Lung (tissue), 16 donors: Measurements from ENCODE around the gene RAB34. TPM values are rescaled to one million over a fixed set of nuclear protein-coding genes. Genes with fewer than 3 reads are reported as not detected.

Experiments
- ATAC-seq: fragments of 200-7000 bp; cut with Tn5 transposase; one replicate; pipeline ENCODE4 v1.9.1; 2020; ENCODE audit warnings: moderate number of reproducible peaks; ENCODE audit not compliant: insufficient read depth, low FRiP score
- DNase-seq, 3 donors: peaks; one replicate each; pipeline ENCODE4 v3.0.0-alpha.2; 2013 to 2017
- H3K27ac ChIP-seq, 2 donors: one replicate each; pipeline ENCODE4 v1.5.1; 2013; ENCODE audit warnings: mild to moderate bottlenecking in 2 of 2, moderate library complexity in 2 of 2, control low read depth in 1 of 2, inconsistent platforms in 1 of 2, low read depth in 1 of 2, low read length in 1 of 2
- H3K27me3 ChIP-seq, 3 donors: one replicate each; pipeline ENCODE4 v1.5.1; 2013; ENCODE audit warnings: low read length in 2 of 3; ENCODE audit not compliant: control insufficient read depth in 3 of 3, insufficient read depth in 3 of 3
- H3K36me3 ChIP-seq, 4 donors: one replicate each; pipeline ENCODE4 v1.5.1; 2013; ENCODE audit warnings: low read length in 4 of 4, mild to moderate bottlenecking in 1 of 4, moderate library complexity in 1 of 4; ENCODE audit not compliant: control insufficient read depth in 4 of 4, insufficient read depth in 4 of 4
- H3K4me1 ChIP-seq, 5 donors: one replicate each; pipeline ENCODE4 v1.5.1; 2013; ENCODE audit warnings: low read length in 5 of 5, mild to moderate bottlenecking in 2 of 5, moderate library complexity in 1 of 5; ENCODE audit not compliant: control insufficient read depth in 5 of 5, insufficient read depth in 5 of 5
- H3K4me3 ChIP-seq: one replicate; pipeline ENCODE4 v1.5.1; 2013; ENCODE audit warnings: mild to moderate bottlenecking, control low read depth, moderate library complexity
- H3K9ac ChIP-seq, 2 donors: one replicate each; pipeline ENCODE4 v1.5.1; 2013; ENCODE audit warnings: low read length in 2 of 2, control low read depth in 1 of 2; ENCODE audit not compliant: insufficient read depth in 1 of 2
- H3K9me3 ChIP-seq, 4 donors: one replicate each; pipeline ENCODE4 v1.5.1; 2013; ENCODE audit warnings: low read length in 3 of 4, mild to moderate bottlenecking in 1 of 4, moderate library complexity in 1 of 4; ENCODE audit not compliant: control insufficient read depth in 4 of 4, insufficient read depth in 3 of 4
- CTCF ChIP-seq: IDR thresholded peaks from 2 replicates; pipeline ENCODE4 v1.5.1; 2012; ENCODE audit warnings: mild to moderate bottlenecking; ENCODE audit errors: control extremely low read depth, extremely low read depth
- WGBS, 2 donors: extraction: QIAGEN DNeasy Blood & Tissue Kit; methylation state at CpG; one replicate each; pipeline ENCODE4 v1.1.7; 2013; 5-methylcytosine and 5-hydroxymethylcytosine counted together
- long read RNA-seq, 5 donors: transcript quantifications; one replicate each; lab custom pipeline, GENCODE V29; 2026
- polyA plus RNA-seq, 2 donors: library from polyadenylated mRNA; stranded (reverse); fragments of 200-250 nt; gene quantifications; one replicate each; pipeline ENCODE4 v1.2.1, GENCODE V29; 2013
- total RNA-seq, 2 donors: library from RNA; depleted of rRNA in 1 of 2; stranded (reverse); fragments of >200 nt in 1 of 2; gene quantifications; one replicate each; pipeline ENCODE4 v1.2.1, GENCODE V29; 2014 to 2021
- donor health status: control.
- donor health status: control.
- donor health status: Bipolar disorder and iron deficiency.
- donor health status: healthy.
- donor health status: DM: yes; HTN: yes; CAD: no.

The RAB34 gene
- 10 to 100 TPM; 77.8 to 91.8 TPM for total RNA-seq
- 100 to 1,000 TPM; 103 TPM for polyA plus RNA-seq
- long read RNA-seq, donor 1, transcript RAB34-204 (10 exons, 1,766 nt): major isoform, 21 of 123 reads
- long read RNA-seq, donor 1, transcript RAB34-203 (10 exons, 1,597 nt): minor isoform, 7 of 123 reads
- long read RNA-seq, donor 1, transcript RAB34-201 (11 exons, 1,592 nt): minor isoform, 8 of 123 reads
- long read RNA-seq, donor 1, partial matches to known transcripts: 77 of 123 reads
- long read RNA-seq, donor 1, other reads (novel, unspliced or antisense): 0 of 123 reads
- long read RNA-seq, donor 2, partial matches to known transcripts: 2,585 of 2,693 reads
- long read RNA-seq, donor 2, other reads (novel, unspliced or antisense): 99 of 2,693 reads
- long read RNA-seq, donor 3, transcript RAB34-204 (10 exons, 1,766 nt): major isoform, 15 of 52 reads
- long read RNA-seq, donor 3, transcript RAB34-201 (11 exons, 1,592 nt): minor isoform, 5 of 52 reads
- long read RNA-seq, donor 3, transcript RAB34-203 (10 exons, 1,597 nt): minor isoform, 5 of 52 reads
- long read RNA-seq, donor 3, partial matches to known transcripts: 24 of 52 reads
- long read RNA-seq, donor 3, other reads (novel, unspliced or antisense): 0 of 52 reads
- long read RNA-seq, donor 4, transcript RAB34-204 (10 exons, 1,766 nt): major isoform, 14 of 2,351 reads
- long read RNA-seq, donor 4, partial matches to known transcripts: 2,274 of 2,351 reads
- long read RNA-seq, donor 4, other reads (novel, unspliced or antisense): 60 of 2,351 reads
- long read RNA-seq, donor 5, transcript RAB34-201 (11 exons, 1,592 nt): minor isoform, 8 of 180 reads
- long read RNA-seq, donor 5, transcript RAB34-203 (10 exons, 1,597 nt): minor isoform, 6 of 180 reads
- long read RNA-seq, donor 5, transcript RAB34-210 (11 exons, 863 nt): minor isoform, 7 of 180 reads
- long read RNA-seq, donor 5, transcript RAB34-204 (10 exons, 1,766 nt): major isoform, 40 of 180 reads
- long read RNA-seq, donor 5, partial matches to known transcripts: 107 of 180 reads
- long read RNA-seq, donor 5, other reads (novel, unspliced or antisense): 10 of 180 reads

- Histone ChIP-seq H3K4me1 (peaks cover 0 to 55% (median 7%) of the 10 kb centered on the region in 5 donors), H3K36me3 (peaks cover 0 to 46% (median 25%) of the 10 kb centered on the region in 4 donors)
- peak; percentile 48 for ATAC-seq
Measured at GRCh38 chr17:28717578-28718332, at the start of gene RAB34. RAB34 (minus strand) TSS chr17:28717868; CDS start chr17:28717266, 602 bp downstream.

GRCh38 chr17:28765038-28765437 is 47.4 kb upstream of the RAB34 start:
- Histone ChIP-seq H3K9me3 (no peaks in the 10 kb centered on the region), H3K4me3 (no peak overlapping the region), H3K9ac (no peak overlapping the region), H3K36me3 (peaks cover 5 to 15% (median 10%) of the 10 kb centered on the region in 4 donors), H3K27ac (no peak overlapping the region), H3K27me3 (no peaks in the 10 kb centered on the region), H3K4me1 (peaks cover 0 to 12% (median 0%) of the 10 kb centered on the region in 5 donors)
- WGBS, 2 donors: 84 to 91% methylated on average over 4 of the region's 4 CpGs
- ATAC-seq (no peak), DNase-seq (no peak)
- no peak for TF ChIP-seq CTCF

More at GRCh38 chr17:28717578-28718332, at the start of gene RAB34:
- DNase-seq: peak; percentile 96 to 98 (median 96)
- no peak for TF ChIP-seq CTCF
- peak within 1 kb of the TSS; percentile 73 to 89 for H3K9ac ChIP-seq
- no peaks in the 10 kb centered on the region for H3K9me3 ChIP-seq
- H3K4me3 ChIP-seq: peak within 1 kb of the TSS; percentile 49
- peak within 1 kb of the TSS; percentile 63 to 79 for H3K27ac ChIP-seq
- H3K27me3 ChIP-seq: no peaks in the 10 kb centered on the region
- WGBS, 2 donors: 4 to 8% methylated on average over 58 to 60 of the region's 60 CpGs

- H3K27ac ChIP-seq: no peak overlapping the region
- TF ChIP-seq CTCF: peak; percentile 70
Measured at GRCh38 chr17:28763804-28764266, 46.2 kb upstream of the RAB34 start.

More at GRCh38 chr17:28763804-28764266, 46.2 kb upstream of the RAB34 start:
- DNase-seq (peak; percentile 70 to 85 (median 84)), ATAC-seq (no peak)
- H3K4me1 ChIP-seq: peaks cover 0 to 12% (median 2%) of the 10 kb centered on the region in 5 donors
- H3K4me3 ChIP-seq: no peak overlapping the region
- 44 to 62% methylated on average over 5 of the region's 5 CpGs for WGBS, 2 donors
- no peaks in the 10 kb centered on the region for H3K27me3 ChIP-seq
- no peaks in the 10 kb centered on the region for H3K9me3 ChIP-seq
- peaks cover 5 to 16% (median 15%) of the 10 kb centered on the region in 4 donors for H3K36me3 ChIP-seq
- no peak overlapping the region for H3K9ac ChIP-seq
